Activated CD8-positive, alpha-beta memory T cell treated with anti-CD3 and anti-CD28 coated beads, Interleukin-2, amount 50 U/mL, for 24 hours (primary cell): ENCODE data around the gene HSPA1A.

Experiments
- DNase-seq: peaks from one replicate; pipeline ENCODE4 v3.0.0-alpha.2; 2020; ENCODE audit errors: extremely low read depth

HSPA1A gene

GRCh38 chr6:31865205-31866118 is 50.1 kb downstream of the HSPA1A start:
- no peak for DNase-seq
